GM06990 (cell line): Measurements from ENCODE around the gene ARPC1B.
A peak's percentile ranks its signal among the peaks of the same experiment; 100 is the strongest.
"Not testable (repeated sequence)": the region's sequence is repeated elsewhere in the genome, so short reads cannot be mapped to it uniquely, and the experiment has no call there.

Source experiments
- DNase-seq: peaks from one replicate; pipeline ENCODE4 v3.0.0-alpha.2; 2011; ENCODE audit not compliant: insufficient read length; ENCODE audit errors: extremely low read depth
- H3K27me3 ChIP-seq: replicated peaks from 2 replicates; pipeline ENCODE4 v1.6.0; 2011; ENCODE audit warnings: low read length; ENCODE audit not compliant: control insufficient read depth, insufficient read depth
- H3K36me3 ChIP-seq: 2 replicates; pipeline ENCODE4 v1.5.1; 2011; ENCODE audit warnings: low read length; ENCODE audit not compliant: control insufficient read depth, insufficient read depth
- H3K4me3 ChIP-seq: replicated peaks from 2 replicates; pipeline ENCODE4 v1.5.1; 2011; ENCODE audit warnings: low read depth, mild to moderate bottlenecking, control low read depth, low read length
- TF ChIP-seq, protein P1 (sequence below): IDR thresholded peaks from 2 replicates; pipeline ENCODE4 v1.5.1; 2011; ENCODE audit warnings: low read length, control low read depth, mild to moderate bottlenecking, inconsistent platforms; ENCODE audit not compliant: insufficient read depth, poor library complexity, severe bottlenecking

Gene ARPC1B

DNA sequence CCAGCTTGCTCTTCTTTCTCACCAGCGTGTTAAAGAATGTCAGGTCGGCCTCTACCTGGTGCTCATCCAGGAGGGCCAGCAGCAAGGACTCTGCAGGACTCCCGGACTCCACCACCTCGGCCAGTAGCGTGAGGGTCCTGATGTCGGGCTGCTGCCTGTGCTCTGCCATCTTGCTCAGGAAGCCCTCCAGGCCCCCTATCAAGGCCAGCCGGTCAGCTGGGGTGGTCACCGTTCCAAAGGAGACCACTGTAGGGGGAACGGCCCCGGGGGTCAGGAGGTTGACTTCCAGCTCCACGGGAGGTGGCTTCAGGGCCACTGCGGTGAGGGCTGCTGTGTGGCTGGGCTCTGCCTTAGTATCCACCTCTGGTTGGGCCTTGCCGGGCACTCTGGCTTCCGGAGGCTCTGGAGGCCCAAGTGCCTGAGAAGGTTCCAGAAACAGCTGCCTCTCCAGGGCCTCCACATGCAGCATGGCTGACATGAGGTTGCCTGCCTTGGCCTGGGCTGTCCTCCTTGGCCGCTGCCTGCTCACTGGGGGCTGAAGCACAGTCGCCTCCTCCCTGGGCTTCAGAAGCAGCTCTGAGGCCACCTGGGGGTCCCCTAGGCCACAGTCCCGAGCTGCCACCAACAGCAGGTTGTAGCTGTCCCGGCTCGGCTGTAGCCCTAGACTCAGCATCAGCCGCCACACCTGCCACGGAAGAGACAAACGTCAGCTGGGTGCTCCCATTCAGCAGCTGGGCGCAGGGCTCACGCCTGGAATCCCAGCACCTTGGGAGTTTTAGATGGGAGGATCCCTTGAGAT, 50.6 kb downstream of the ARPC1B start:
- no peak overlapping the region for H3K4me3 ChIP-seq
- H3K27me3 ChIP-seq = no peaks in the 10 kb centered on the region
- TF ChIP-seq, protein P1, sequence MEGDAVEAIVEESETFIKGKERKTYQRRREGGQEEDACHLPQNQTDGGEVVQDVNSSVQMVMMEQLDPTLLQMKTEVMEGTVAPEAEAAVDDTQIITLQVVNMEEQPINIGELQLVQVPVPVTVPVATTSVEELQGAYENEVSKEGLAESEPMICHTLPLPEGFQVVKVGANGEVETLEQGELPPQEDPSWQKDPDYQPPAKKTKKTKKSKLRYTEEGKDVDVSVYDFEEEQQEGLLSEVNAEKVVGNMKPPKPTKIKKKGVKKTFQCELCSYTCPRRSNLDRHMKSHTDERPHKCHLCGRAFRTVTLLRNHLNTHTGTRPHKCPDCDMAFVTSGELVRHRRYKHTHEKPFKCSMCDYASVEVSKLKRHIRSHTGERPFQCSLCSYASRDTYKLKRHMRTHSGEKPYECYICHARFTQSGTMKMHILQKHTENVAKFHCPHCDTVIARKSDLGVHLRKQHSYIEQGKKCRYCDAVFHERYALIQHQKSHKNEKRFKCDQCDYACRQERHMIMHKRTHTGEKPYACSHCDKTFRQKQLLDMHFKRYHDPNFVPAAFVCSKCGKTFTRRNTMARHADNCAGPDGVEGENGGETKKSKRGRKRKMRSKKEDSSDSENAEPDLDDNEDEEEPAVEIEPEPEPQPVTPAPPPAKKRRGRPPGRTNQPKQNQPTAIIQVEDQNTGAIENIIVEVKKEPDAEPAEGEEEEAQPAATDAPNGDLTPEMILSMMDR = no peak
- DNase-seq = no peak
- H3K36me3 ChIP-seq = peaks cover 25% of the 10 kb centered on the region

- H3K36me3 ChIP-seq = peaks cover 31% of the 10 kb centered on the region
- H3K4me3 ChIP-seq = no peak overlapping the region
- TF ChIP-seq, protein P1 = no peak
- no peak for DNase-seq
- H3K27me3 ChIP-seq = no peaks in the 10 kb centered on the region
These were observed 54.5 kb downstream of the ARPC1B start for GRCh38 chr7:99428972-99429566.

- peaks cover 29% of the 10 kb centered on the region for H3K36me3 ChIP-seq
- no peak overlapping the region for H3K4me3 ChIP-seq
- no peaks in the 10 kb centered on the region for H3K27me3 ChIP-seq
- TF ChIP-seq, protein P1 = no peak
- DNase-seq = no peak
These were observed 55.2 kb downstream of the ARPC1B start for GRCh38 chr7:99429756-99430155.

GRCh38 chr7:99431756-99432540, 57.4 kb downstream of the ARPC1B start:
- H3K27me3 ChIP-seq, DNase-seq, H3K4me3 ChIP-seq: not testable (repeated sequence)
- H3K36me3 ChIP-seq = peaks cover 26% of the 10 kb centered on the region

- Histone ChIP-seq H3K27me3 (no peaks in the 10 kb centered on the region), H3K36me3 (peaks cover 26% of the 10 kb centered on the region), H3K4me3 (no peak overlapping the region)
- DNase-seq = no peak
- TF ChIP-seq, protein P1 = no peak
These were observed 58.6 kb downstream of the ARPC1B start for GRCh38 chr7:99433158-99433557.

DNA sequence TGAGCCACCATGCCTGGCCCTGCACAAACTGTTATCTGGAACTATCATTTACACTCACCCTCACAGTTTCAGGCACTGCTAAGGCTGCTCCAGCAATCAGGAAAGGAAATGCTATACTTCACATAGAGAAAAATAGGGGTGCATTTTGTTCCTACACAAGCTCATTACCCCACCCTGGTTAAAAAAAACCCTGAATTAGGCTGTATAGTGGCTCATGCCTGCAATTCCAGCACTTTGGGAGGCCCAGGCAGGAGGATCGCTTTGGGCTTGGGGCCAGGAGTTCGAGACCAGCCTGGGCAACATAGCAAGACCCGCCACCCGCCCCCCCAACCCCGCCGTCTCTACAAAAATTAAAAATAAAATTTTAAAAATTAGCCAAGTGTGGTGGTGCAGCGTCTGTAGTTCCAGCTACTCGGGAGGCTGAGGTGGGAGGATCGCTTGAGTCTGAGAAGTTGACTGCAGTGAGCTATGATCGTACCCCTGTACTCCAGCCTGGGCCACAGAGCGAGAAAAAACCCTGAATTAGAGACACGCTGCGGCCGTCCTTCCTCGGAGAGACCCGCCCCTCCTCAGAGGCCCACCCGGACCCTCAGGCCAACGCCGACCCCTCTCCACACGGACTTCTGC, 63.5 kb downstream of the ARPC1B start:
- DNase-seq = no peak
- TF ChIP-seq, protein P1 = no peak
- H3K4me3 ChIP-seq = peak overlapping the region; percentile 96
- no peaks in the 10 kb centered on the region for H3K27me3 ChIP-seq
- H3K36me3 ChIP-seq = peaks cover 12% of the 10 kb centered on the region
